GM19238 (cell line): ENCODE results near the gene PCLAF.
"Not testable (repeated sequence)": the region's sequence is repeated elsewhere in the genome, so short reads cannot be mapped to it uniquely, and the experiment has no call there.

Experiments used
- DNase-seq: peaks from one replicate; pipeline ENCODE4 v3.0.0; 2011; ENCODE audit warnings: low spot score; ENCODE audit not compliant: insufficient read length

The PCLAF gene

GRCh38 chr15:64381000-64381751, at the start of gene PCLAF:
PCLAF (minus strand) TSS chr15:64381441; CDS start chr15:64381371, 70 bp downstream.
- DNase-seq = peak; percentile 91

- DNase-seq = no peak
Observed at GRCh38 chr15:64430000-64430735, 48.9 kb upstream of the PCLAF start.

GRCh38 chr15:64429448-64429847, 48.2 kb upstream of the PCLAF start:
- DNase-seq = no peak

DNA sequence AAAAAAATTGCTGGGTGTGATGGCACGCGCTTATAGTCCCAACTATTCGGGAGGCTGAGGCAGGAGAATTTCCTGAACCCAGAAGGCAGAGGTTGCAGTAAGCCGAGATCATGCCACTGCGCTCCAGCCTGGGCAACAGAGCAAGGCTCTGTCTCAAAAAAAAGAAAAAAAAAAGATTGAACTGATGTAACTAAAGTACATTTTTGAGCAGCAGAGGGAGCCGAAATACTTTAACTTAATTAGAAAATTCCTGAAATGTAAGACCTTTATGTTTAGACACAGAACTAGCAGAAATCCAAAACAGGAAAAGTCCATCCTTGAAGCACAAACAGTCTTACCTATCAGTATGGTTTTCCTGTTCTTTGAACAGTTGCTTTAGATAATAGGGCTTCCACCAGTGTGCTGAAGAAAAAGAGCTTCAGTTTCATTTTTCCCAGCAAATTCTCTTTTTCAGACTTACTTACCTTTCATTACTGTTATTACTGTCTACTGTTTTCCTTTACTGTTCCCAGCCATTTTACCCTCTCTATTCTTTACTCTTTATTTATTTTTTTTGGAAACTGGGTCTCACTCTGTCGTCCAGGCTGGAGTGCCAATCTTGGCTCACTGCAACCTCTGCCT, 45.7 kb upstream of the PCLAF start:
- no peak for DNase-seq

DNA sequence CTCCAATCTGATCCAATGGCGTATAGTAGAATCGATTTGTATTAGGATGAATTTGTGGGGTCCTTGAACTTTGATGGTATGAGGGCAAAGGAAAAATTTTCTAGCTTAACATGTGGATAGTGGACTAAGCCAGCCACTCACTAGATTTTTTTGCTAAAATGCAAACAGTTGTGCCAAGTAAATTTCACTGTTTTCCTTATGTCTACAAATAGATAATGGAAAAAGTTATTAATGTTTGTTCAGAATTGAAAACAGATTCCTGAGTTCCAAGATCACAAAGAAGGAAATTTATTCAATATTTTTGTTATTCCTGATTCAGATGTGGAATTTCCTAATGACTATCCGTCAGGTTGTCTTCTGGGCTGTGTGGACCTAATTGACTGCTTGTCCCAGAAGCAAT, 44.0 kb upstream of the PCLAF start:
- no peak for DNase-seq

GRCh38 chr15:64423970-64424369, 42.7 kb upstream of the PCLAF start:
- no peak for DNase-seq

DNA sequence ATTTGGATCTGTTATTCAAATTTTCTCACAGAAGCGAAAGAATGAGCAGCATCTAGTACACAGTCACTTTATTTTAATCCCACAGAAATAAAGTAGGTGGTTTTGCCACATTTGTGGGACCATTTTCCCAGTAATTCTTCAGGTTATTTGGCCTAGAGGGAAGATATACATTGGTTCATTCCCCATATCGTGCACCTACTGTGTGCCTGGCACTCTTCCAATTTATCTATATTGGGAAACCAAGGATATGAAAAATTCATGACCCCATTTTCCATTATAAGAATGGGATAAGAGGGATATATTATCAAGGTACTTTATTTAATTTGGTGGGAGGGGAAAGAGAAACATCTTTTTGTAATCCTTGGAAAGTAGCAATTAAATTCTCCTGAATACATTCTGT, 41.5 kb upstream of the PCLAF start:
- no peak for DNase-seq

DNA sequence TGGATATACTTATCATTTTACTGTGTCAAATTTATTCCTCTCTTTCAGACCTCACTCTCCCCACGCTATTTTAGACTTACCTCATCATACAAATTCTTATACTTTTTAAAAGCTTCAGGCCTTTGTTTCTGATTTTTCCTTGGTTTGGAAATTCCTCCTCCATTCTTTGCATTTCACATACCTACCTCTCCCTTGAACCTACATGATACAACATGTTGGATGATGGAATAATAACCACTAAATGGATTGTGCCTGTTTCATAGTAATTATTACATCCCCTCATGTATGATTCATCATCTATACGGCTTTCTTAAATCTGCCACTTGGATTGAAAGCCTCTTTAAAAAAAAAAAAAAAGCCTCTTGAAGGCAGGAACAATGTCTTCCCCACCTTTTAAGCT, 31.0 kb upstream of the PCLAF start:
- no peak for DNase-seq

DNA sequence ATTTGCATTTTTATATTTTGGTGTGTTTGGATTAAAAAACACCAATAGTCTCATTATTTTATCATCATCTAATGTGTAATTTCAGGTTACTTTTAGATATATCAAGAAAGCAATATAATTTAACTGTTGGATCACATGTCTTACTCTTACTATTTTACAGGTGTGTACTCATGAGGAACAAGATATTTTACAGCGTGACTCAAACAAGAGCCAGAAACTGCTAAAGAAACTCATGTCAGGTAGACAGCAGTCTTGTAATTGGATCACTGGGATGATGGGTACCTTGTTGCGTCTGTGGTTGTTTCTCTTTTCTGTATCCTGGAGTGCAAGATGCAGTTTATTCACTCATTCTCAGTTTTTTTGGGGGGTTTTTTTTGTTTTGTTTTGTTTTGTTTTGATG, 19.3 kb upstream of the PCLAF start:
- no peak for DNase-seq

- no peak for DNase-seq
Observed at GRCh38 chr15:64398575-64398974, 17.3 kb upstream of the PCLAF start.

DNA sequence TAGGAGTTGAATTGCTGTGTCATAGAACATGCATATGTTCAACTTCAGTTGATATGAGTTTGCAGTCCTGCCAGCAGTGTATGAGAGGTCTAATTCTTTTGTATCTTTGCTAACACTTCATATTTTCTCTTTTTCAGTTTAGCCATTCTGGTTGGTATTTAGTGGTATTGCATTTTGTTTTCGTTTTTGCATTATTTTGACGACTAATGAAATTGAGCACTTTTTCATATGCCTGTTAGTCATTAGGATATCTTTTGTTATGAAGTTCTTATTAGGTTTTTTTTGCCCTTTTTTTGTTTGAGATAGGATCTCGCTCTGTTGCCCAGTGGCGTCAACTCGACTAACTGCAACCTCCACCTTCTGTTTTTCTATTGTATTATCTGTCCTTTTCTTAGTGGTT, 15.5 kb upstream of the PCLAF start:
- DNase-seq = no peak

DNA sequence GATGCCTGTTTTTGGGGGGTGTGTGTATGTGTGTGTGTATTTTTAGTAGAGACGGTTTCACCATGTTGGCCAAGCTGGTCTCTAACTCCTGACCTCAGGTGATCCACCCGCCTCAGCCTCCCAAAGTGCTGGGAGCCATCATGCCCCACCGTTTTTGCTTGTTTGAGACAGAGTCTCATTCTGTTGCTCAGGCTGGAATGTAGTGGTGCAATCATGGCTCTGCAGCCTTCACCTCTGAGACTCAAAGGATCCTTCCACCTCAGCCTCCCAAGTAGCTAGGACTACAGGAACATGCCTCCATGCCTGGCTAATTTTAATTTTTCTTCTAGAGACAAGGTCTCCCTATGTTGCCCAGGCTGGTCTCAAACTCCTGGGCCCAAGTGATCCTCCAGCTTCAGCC, 11.2 kb upstream of the PCLAF start:
- not testable (repeated sequence) for DNase-seq

GRCh38 chr15:64389036-64389435, 7.8 kb upstream of the PCLAF start:
- no peak for DNase-seq

GRCh38 chr15:64387562-64388168, 6.4 kb upstream of the PCLAF start, which contains the start of gene TRIP4:
TRIP4 (plus strand) TSS chr15:64387836; CDS start chr15:64387864, 28 bp downstream.
- DNase-seq = peak; percentile 87

DNA sequence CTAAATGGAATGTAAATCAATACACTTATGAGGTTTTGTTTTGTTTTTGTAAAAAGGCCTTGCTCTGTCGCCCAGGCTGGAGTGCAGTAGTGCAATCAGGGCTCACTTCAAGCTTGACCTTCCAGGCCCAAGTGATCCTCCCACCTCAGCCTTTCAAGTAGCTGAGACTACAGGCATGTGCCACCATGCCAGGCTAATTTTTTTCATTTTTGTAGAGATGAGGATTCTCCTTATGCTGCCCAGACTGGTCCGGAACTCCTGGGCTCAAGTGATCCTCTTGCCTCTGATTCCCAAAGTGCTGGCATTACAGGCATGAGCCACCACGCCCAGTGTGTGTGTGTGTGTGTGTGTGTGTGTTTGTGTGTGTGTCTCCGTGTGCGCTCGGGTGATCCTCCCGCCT, 5.0 kb upstream of the PCLAF start:
- no peak for DNase-seq

GRCh38 chr15:64383760-64384159, 2.5 kb upstream of the PCLAF start:
- no peak for DNase-seq

- DNase-seq = not testable (repeated sequence)
Observed at GRCh38 chr15:64380130-64380870, 941 bp downstream of the PCLAF start.

- DNase-seq = no peak
Observed at GRCh38 chr15:64379216-64379960, 1.9 kb downstream of the PCLAF start.

GRCh38 chr15:64373360-64373759, 7.9 kb downstream of the PCLAF start:
- DNase-seq = no peak

GRCh38 chr15:64371383-64371782, 9.9 kb downstream of the PCLAF start:
- DNase-seq = not testable (repeated sequence)
